Fibroblast of mammary gland (primary cell): ENCODE data around the gene SNX14.

Experiments used
- DNase-seq: peaks from one replicate; pipeline ENCODE4 v3.0.0-alpha.2; 2010; ENCODE audit warnings: low read depth
- H3K4me3 ChIP-seq: 2 replicates; pipeline ENCODE4 v1.5.1; 2011; ENCODE audit warnings: low read depth, mild to moderate bottlenecking, low read length, moderate library complexity; ENCODE audit not compliant: control insufficient read depth
- CTCF ChIP-seq: conservative IDR thresholded peaks from 2 replicates; pipeline ENCODE4 v1.5.1; 2011; ENCODE audit warnings: low read depth, low read length, inconsistent platforms; ENCODE audit not compliant: control insufficient read depth, insufficient read depth

The SNX14 gene

GRCh38 chr6:85506441-85507093, 87.1 kb downstream of the SNX14 start:
- no peak for TF ChIP-seq CTCF
- no peak overlapping the region for H3K4me3 ChIP-seq
- DNase-seq: no peak

GRCh38 chr6:85498596-85499258, 94.9 kb downstream of the SNX14 start:
- H3K4me3 ChIP-seq: no peak overlapping the region
- no peak for TF ChIP-seq CTCF
- peak; percentile 48 for DNase-seq

GRCh38 chr6:85496856-85497255, 96.8 kb downstream of the SNX14 start:
- no peak for TF ChIP-seq CTCF
- H3K4me3 ChIP-seq: no peak overlapping the region
- DNase-seq: no peak

- DNase-seq: no peak
- no peak overlapping the region for H3K4me3 ChIP-seq
- no peak for TF ChIP-seq CTCF
Observed at GRCh38 chr6:85496009-85496579, 97.6 kb downstream of the SNX14 start.

- H3K4me3 ChIP-seq: no peak overlapping the region
- TF ChIP-seq CTCF: no peak
- peak; percentile 64 for DNase-seq
Observed at GRCh38 chr6:85494547-85495536, 98.8 kb downstream of the SNX14 start.

GRCh38 chr6:85493389-85493788, 100.3 kb downstream of the SNX14 start:
- TF ChIP-seq CTCF: no peak
- DNase-seq: no peak
- no peak overlapping the region for H3K4me3 ChIP-seq
